Activated naive CD4-positive, alpha-beta T cell treated with anti-CD3 and anti-CD28 coated beads for 36 hours (primary cell): ENCODE results near the gene KLF6. TPM values are rescaled to one million over a fixed set of nuclear protein-coding genes. Genes with fewer than 3 reads are reported as not detected.

Experiments used
- CTCF ChIA-PET: fragments of 350-600 bp; sonication (Branson Sonifier 250); formaldehyde crosslinking; loops from one replicate; lab custom pipeline; 2021; ENCODE audit warnings: antibody characterized with exemption; lab: Charles Lee
- DNase-seq: peaks from one replicate; pipeline ENCODE4 v3.0.0-alpha.2; 2020
- H3K27ac Mint-ChIP-seq: one replicate; pipeline ENCODE4 v1.8.0; 2021; ENCODE audit warnings: mild to moderate bottlenecking, mixed read lengths
- H3K27me3 Mint-ChIP-seq: one replicate; pipeline ENCODE4 v1.8.0; 2021; ENCODE audit warnings: low read depth, mixed read lengths
- H3K36me3 Mint-ChIP-seq: one replicate; pipeline ENCODE4 v1.8.0; 2021; ENCODE audit warnings: low read depth, mixed read lengths
- H3K4me1 Mint-ChIP-seq: one replicate; pipeline ENCODE4 v1.8.0; 2021; ENCODE audit warnings: low read depth, mixed read lengths
- H3K4me3 Mint-ChIP-seq: one replicate; pipeline ENCODE4 v1.8.0; 2021; ENCODE audit warnings: mild to moderate bottlenecking, moderate library complexity, mixed read lengths
- H3K9me3 Mint-ChIP-seq: one replicate; pipeline ENCODE4 v1.8.0; 2021; ENCODE audit warnings: mixed read lengths
- intact Hi-C: fragments of 100-400 bp; cut with micrococcal nuclease; formaldehyde crosslinking; loops from one replicate; pipeline ENCODE4 v1.15.1; 2023
- total RNA-seq, 2 experiments: library from RNA; stranded (reverse); gene quantifications; one replicate each; pipeline ENCODE4 v1.2.3, GENCODE V29; 2021

The KLF6 gene
- total RNA-seq = 10 to 100 TPM; 78.9 to 82.1 TPM

DNA sequence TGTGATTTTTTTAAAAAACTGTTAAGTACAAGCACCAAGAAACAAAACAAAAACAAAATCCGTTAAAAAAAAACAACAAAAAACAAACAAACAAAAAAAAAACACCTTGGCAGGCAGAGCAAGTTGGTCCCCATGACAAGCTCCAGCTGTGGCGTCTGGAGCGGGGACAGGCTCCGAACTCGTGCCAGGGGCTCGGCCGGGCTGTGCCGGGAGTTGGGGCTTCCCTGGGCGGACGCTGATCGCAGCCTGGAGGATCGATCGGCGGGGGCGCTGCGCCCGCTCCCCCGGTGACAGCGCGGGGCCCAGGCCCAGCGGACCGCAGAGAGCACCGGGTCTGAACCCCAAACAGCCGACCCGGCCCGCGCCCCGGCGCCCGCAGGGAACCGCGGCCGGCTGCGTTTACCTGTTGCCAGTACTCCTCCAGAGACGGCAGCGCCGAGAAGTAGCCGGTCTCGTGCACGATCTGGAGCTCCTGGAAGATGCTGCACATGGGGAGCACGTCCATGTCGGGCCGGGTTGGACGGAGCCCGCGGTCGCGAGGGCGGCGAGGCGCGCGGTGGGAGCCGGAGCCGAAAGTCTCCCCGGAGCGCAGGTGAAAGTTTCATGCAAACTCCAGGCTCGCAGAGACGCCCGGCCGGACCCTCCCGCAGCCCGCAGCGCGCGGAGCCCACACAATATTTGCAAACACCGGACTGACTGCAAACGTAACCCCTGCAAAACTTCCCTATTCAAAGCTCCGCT is at the start of gene KLF6:
Gene KLF6, minus strand, starts transcription at position 700 of the 741 bp plus-strand sequence. Its CDS starts 195 bp downstream, at position 505.
- H3K4me1 Mint-ChIP-seq = peaks cover 37% of the 10 kb centered on the region
- peak; percentile 57 for DNase-seq
- H3K9me3 Mint-ChIP-seq = peaks cover 7% of the 10 kb centered on the region
- H3K27me3 Mint-ChIP-seq = no peaks in the 10 kb centered on the region
- intact Hi-C loops = loop anchor here (1.0 to 5.0 kb wide), 4 partner anchors 7 to 612 kb away; partner anchors contain the start of gene PITRM1
- peak within 1 kb of the TSS; percentile 96 for H3K4me3 Mint-ChIP-seq
- CTCF ChIA-PET = no interaction called here
- H3K36me3 Mint-ChIP-seq = peaks cover 52% of the 10 kb centered on the region
- H3K27ac Mint-ChIP-seq = peak within 1 kb of the TSS; percentile 99

DNA sequence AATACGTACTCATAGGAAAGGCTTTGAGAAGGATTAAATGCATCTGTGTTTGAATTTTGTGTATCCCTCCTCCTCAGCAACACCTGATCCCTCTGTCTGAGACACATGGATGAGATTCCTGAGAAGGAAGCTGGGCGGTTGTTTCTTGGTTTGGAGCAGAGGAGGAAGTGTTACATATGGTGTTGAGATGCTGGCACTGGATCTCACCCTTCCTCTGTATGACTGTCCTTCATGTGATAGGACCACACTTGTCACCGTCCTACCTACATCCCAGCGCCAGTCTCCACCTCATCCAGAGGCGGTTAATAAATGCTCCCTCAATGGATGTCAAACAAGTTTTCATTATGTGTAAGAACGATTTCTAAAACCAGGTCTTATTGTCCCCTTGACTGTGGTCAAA is 49.4 kb upstream of the KLF6 start:
- CTCF ChIA-PET = interaction anchor here (0.6 kb wide), 1 partner anchor 17 kb away, joined by 3 read pairs; no protein-coding TSS in a partner anchor
- intact Hi-C loops = no loop called here
- Mint-ChIP-seq H3K4me1 (peaks cover 42% of the 10 kb centered on the region), H3K9me3 (no peaks in the 10 kb centered on the region), H3K27ac (no peak overlapping the region), H3K4me3 (no peak overlapping the region), H3K27me3 (no peaks in the 10 kb centered on the region), H3K36me3 (no peaks in the 10 kb centered on the region)
- DNase-seq = no peak

DNA sequence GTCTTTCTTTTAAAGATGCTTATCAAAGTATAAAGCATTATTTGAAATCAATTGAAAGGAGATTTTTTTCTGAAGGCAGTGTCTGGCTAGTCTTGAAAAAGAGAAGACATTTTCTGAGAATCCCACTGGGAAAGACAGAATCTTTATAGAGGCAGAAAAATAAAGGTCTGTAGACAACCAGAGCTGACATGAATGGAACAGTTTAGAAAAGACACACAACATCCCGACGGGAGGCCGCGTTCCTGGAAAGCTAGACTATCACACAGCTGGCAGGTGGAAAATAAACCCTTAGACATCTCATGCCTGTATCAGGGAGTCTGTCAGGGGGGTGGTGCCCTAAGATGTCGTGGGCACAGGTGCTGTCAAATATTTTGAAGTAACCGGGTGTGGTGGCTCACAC is 48.0 kb upstream of the KLF6 start:
- Mint-ChIP-seq H3K4me1 (peaks cover 56% of the 10 kb centered on the region), H3K4me3 (no peak overlapping the region), H3K36me3 (no peaks in the 10 kb centered on the region), H3K9me3 (no peaks in the 10 kb centered on the region), H3K27ac (no peak overlapping the region), H3K27me3 (no peaks in the 10 kb centered on the region)
- intact Hi-C loops = no loop called here
- CTCF ChIA-PET = no interaction called here
- DNase-seq = no peak

DNA sequence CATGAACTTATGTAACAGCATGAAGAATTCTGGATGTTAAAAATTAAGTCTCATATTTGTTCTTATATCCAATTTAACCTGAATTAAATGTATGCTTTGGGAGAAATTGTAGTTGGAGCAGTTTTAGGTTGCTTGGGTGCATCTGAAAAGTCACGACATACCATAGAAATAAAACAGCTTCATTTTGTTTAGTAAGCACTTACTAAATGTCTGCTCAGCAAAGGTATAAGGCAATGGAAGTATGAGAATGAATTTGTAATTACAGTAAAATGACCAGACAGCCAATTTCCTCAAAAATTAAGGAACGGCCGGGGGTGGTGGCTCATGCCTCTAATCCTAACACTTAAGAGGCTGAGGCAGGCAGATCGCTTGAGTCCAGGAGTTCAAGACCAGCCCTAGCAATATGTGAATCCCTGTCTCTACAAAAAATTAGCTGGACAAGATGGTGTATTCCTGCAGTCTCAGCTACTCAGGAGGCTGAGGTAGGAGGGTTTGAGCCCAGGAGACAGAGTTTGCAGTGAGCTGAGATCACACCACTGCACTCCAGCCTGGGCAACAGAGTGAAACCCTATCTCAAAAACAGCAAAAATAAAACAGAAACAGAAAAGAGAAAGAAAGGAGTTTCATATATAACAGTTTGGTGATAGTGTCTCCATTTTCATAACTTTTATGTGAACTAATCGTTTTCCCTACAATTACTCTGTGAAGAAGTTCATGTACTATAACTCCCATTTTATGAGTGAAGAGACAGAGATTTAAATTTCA is 47.2 kb upstream of the KLF6 start:
- Mint-ChIP-seq H3K4me1 (peaks cover 61% of the 10 kb centered on the region), H3K27me3 (no peaks in the 10 kb centered on the region), H3K9me3 (no peaks in the 10 kb centered on the region), H3K4me3 (no peak overlapping the region), H3K27ac (peak overlapping the region; percentile 24), H3K36me3 (no peaks in the 10 kb centered on the region)
- DNase-seq = no peak
- intact Hi-C loops = loop anchor here (1.0 kb wide), 1 partner anchor 43 kb away; no protein-coding TSS in a partner anchor
- CTCF ChIA-PET = interaction anchor here (0.9 kb wide), 1 partner anchor 44 kb away, joined by 3 read pairs; no protein-coding TSS in a partner anchor

DNA sequence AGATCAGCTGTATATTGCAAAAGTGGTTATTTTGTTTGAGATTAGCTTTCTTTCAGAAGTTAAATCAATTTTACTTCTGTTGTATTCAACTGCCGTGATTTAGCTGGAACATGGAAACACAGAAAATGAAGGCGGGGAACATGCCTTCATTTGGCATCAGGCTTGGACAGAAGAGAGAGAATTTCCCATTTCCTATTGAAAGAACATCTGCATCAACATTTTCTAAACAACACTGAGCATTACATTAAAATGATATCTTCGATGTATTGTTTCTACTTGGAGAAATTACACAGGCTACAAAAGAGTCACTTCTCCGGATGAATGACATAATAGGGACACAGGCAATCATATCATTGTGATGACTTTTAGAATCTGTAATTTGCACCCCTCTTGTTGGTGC is 46.6 kb upstream of the KLF6 start:
- Mint-ChIP-seq H3K36me3 (no peaks in the 10 kb centered on the region), H3K4me1 (peaks cover 55% of the 10 kb centered on the region), H3K9me3 (no peaks in the 10 kb centered on the region), H3K27ac (no peak overlapping the region), H3K4me3 (no peak overlapping the region), H3K27me3 (no peaks in the 10 kb centered on the region)
- DNase-seq = no peak
- CTCF ChIA-PET = interaction anchor here (0.9 kb wide), 1 partner anchor 45 kb away, joined by 3 read pairs; no protein-coding TSS in a partner anchor
- intact Hi-C loops = loop anchor here (1.0 kb wide), 1 partner anchor 44 kb away; no protein-coding TSS in a partner anchor

DNA sequence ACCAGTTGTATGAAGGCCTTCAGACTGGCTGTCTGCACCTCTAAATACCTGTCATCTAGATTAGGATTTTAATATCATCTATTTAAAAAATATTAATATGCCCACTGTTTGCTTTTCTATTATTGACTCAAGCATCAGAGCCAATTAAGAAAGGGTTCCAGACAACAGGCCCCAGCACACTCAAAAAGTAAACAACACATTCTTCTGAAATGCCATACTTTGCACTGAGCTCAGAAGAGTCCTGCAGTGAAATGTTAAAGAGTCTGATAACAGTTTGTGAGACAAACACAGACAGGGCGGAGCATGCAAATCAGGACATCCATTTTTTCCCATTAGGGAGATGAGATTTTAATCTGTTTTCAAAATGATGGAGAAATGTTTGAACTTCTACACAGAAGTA is 45.9 kb upstream of the KLF6 start:
- Mint-ChIP-seq H3K36me3 (no peaks in the 10 kb centered on the region), H3K27ac (no peak overlapping the region), H3K4me1 (peaks cover 48% of the 10 kb centered on the region), H3K27me3 (no peaks in the 10 kb centered on the region), H3K9me3 (no peaks in the 10 kb centered on the region), H3K4me3 (no peak overlapping the region)
- CTCF ChIA-PET = interaction anchor here (0.6 kb wide), 1 partner anchor 72 kb away, joined by 3 read pairs; no protein-coding TSS in a partner anchor
- DNase-seq = no peak
- intact Hi-C loops = no loop called here

DNA sequence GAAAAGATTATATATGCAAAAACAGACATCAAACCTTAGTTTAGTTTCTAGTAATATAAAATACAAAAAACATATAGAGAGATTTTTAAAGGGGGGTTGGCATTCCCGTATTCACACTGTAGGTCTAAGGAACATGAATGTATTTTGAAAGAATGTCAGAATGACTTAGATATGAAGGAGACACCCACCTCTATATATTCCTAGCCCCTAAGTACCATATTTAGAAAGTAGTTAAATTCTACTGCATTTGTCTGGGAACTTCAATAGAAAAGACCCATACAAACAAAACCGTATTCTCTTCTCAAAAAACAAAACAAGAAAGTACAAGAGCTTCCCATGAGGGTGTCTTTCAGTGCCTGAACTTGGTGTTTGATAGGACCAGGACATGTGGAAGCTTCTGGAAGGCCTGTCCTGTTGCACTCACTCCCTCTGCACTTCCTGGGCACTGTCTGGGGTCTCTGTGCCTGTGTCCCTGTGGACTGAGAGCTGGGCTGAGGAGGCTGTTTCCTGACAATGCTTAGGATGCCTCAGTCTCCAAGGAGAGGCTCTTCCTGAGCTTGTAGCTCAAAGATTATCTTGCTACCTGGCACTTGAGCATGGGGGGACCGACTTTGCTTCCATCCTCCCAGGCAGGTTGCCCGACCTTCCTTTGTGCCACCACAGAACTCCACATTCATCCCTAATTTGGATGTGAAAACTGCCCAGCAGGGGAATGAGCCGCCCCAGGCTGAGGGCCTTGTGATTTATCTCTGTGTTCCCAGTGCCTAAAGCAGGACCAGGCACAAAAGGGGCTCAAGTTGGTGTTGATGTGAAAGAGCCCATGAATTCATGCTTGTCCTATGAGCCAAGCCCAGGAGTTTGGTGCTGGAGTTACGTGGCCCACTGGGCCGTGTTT is 44.4 kb upstream of the KLF6 start:
- CTCF ChIA-PET = interaction anchor here (0.6 kb wide), 1 partner anchor 18 kb away, joined by 3 read pairs; no protein-coding TSS in a partner anchor
- intact Hi-C loops = loop anchor here (1.0 kb wide), 6 partner anchors 19 to 106 kb away; no protein-coding TSS in a partner anchor
- Mint-ChIP-seq H3K9me3 (no peaks in the 10 kb centered on the region), H3K27ac (peak overlapping the region; percentile 87), H3K36me3 (no peaks in the 10 kb centered on the region), H3K4me3 (peak overlapping the region; percentile 52), H3K27me3 (no peaks in the 10 kb centered on the region), H3K4me1 (peaks cover 43% of the 10 kb centered on the region)
- no peak for DNase-seq

DNA sequence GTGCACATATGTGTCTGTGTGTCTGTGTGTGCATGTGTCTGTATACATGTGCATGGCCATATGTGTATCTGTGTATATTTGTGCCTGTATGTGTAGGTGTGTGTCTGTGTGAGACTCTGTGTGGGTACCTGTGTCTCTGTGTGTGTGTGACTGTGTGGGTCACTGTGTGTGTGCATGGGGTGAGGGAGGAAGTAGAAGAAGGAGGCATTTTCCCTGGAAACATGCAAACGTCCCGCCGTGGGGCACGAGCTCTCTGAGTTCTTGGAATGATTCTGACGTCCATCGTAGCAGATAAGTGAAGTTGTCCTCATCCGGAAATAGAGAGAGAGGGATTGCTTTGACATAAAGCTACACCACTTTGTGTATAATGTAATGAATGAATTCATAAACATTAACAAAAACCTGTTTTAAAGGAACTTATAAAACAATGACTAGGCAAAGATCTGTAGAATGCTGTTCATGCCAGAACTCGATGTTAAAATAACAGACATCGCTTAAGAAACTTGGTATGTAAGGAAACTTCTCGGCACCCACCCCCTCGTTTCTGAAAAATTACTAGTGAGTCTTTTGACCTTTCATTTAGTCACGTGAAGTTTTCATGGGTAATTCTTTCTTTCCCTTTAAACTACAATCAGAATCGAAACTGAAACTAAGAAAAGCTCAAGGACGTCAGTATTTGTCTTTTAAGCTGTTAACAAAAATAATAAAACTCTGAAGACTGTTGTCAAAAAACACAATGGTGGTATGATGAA is 43.6 kb upstream of the KLF6 start:
- peak overlapping the region; percentile 52 for H3K4me3 Mint-ChIP-seq
- no peaks in the 10 kb centered on the region for H3K36me3 Mint-ChIP-seq
- H3K9me3 Mint-ChIP-seq = no peaks in the 10 kb centered on the region
- H3K27me3 Mint-ChIP-seq = no peaks in the 10 kb centered on the region
- intact Hi-C loops = loop anchor here (1.0 kb wide), 8 partner anchors 17 to 823 kb away; no protein-coding TSS in a partner anchor
- CTCF ChIA-PET = no interaction called here
- peak overlapping the region; percentile 87 for H3K27ac Mint-ChIP-seq
- H3K4me1 Mint-ChIP-seq = peaks cover 43% of the 10 kb centered on the region
- DNase-seq = peak; percentile 82

DNA sequence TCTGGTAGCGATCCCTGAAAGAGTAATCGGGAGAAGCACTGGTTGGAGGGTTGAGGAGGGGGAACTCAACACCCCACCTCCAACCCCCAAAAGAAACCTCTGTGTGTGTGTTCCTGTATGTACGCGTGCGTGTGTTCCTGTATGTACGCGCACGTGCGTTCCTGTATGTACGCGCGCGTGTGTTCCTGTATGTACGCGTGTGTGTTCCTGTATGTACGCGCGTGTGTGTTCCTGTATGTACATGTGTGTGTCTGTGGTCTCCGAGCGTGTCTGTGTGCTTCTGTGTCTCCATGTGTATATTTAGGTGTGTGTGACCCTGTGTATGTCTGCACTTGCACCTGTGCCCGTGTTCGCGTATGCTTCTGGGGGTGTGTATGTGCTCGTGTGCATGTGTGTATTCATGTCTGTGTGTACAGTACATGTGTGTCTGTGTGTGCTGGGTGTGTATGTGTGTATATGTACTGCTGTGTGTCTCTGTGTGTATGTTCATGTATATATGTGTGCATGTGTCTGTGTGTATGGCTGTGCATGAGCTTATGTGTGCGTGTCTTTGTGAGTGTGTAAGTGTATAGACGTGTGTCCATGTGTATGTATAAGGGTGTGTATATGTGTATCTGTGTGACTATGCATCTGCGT is 42.9 kb upstream of the KLF6 start:
- no peaks in the 10 kb centered on the region for H3K36me3 Mint-ChIP-seq
- no peaks in the 10 kb centered on the region for H3K9me3 Mint-ChIP-seq
- peak overlapping the region; percentile 87 for H3K27ac Mint-ChIP-seq
- intact Hi-C loops = loop anchor here (1.0 kb wide), 2 partner anchors 17 to 823 kb away; no protein-coding TSS in a partner anchor
- no peak for DNase-seq
- peaks cover 40% of the 10 kb centered on the region for H3K4me1 Mint-ChIP-seq
- CTCF ChIA-PET = no interaction called here
- peak overlapping the region; percentile 52 for H3K4me3 Mint-ChIP-seq
- no peaks in the 10 kb centered on the region for H3K27me3 Mint-ChIP-seq

DNA sequence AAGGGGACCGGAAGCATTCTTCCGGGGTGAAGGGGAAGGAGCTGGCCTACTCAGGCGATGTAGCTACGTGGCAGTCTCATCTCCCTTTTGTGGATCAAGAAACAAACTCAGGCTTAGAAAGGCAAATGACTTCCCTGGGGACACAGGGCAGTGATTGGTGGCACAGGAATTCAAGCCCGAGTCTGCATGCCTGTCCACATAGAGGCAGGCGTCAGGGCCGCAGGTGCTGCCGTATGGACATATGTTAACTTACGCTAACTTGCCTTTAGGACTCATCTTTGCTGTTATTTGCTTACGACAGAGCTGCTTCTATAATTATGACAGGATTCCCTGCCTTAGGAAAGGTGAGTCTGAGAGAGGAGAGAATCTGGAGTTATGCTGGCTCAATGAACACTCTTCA is 42.3 kb upstream of the KLF6 start:
- H3K36me3 Mint-ChIP-seq = no peaks in the 10 kb centered on the region
- no peak for DNase-seq
- intact Hi-C loops = no loop called here
- H3K4me3 Mint-ChIP-seq = no peak overlapping the region
- no peaks in the 10 kb centered on the region for H3K27me3 Mint-ChIP-seq
- peaks cover 33% of the 10 kb centered on the region for H3K4me1 Mint-ChIP-seq
- no peaks in the 10 kb centered on the region for H3K9me3 Mint-ChIP-seq
- CTCF ChIA-PET = no interaction called here
- H3K27ac Mint-ChIP-seq = no peak overlapping the region

DNA sequence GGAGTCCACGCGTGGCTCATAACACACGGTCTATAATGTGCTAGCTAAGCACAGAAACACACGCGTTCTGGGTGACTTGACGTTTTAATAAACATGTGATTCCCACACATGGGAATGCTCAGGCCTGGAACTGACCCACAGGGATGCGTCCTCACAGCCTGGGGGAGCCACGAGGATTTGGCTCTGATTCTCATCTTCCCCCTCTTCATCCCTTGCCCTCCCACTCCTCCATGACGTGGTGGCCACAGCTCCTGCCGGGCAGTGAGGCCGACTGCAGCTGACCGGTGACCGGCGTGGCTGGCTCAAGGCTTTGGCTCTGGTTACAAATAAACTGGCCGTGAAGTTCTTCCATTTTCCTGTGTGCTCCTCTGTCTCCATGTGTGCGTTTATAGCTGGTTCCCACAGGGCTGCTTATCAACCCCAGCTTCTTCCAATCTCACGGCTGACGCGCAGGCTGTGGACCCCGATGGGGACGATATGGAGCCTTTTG is 40.9 kb upstream of the KLF6 start:
- H3K27ac Mint-ChIP-seq = no peak overlapping the region
- no peak for DNase-seq
- intact Hi-C loops = no loop called here
- H3K36me3 Mint-ChIP-seq = no peaks in the 10 kb centered on the region
- no peak overlapping the region for H3K4me3 Mint-ChIP-seq
- no peaks in the 10 kb centered on the region for H3K9me3 Mint-ChIP-seq
- no peaks in the 10 kb centered on the region for H3K27me3 Mint-ChIP-seq
- CTCF ChIA-PET = no interaction called here
- peaks cover 27% of the 10 kb centered on the region for H3K4me1 Mint-ChIP-seq
